Mucosa of descending colon (tissue), 3 donors: ENCODE data around the gene AKIP1. TPM values are rescaled to one million over a fixed set of nuclear protein-coding genes. Genes with fewer than 3 reads are reported as not detected.

Experiments
- ATAC-seq: fragments of 200-7000 bp; cut with Tn5 transposase; one replicate; pipeline ENCODE4 v1.9.1; 2020; ENCODE audit warnings: mild to moderate bottlenecking, moderate library complexity
- DNase-seq, 3 donors: peaks; one replicate each; pipeline ENCODE4 v3.0.0-alpha.2; 2020
- H3K36me3 ChIP-seq: fragments of 200-600 bp; one replicate; pipeline ENCODE4 v1.8.0; 2021; ENCODE audit warnings: low read depth, mild to moderate bottlenecking
- H3K4me1 ChIP-seq: fragments of 200-600 bp; one replicate; pipeline ENCODE4 v1.8.0; 2021; ENCODE audit warnings: low read depth, mild to moderate bottlenecking
- H3K4me3 ChIP-seq: fragments of 200-600 bp; one replicate; pipeline ENCODE4 v1.8.0; 2021; ENCODE audit warnings: mild to moderate bottlenecking
- H3K9me3 ChIP-seq: fragments of 200-600 bp; one replicate; pipeline ENCODE4 v1.8.0; 2021; ENCODE audit warnings: mild to moderate bottlenecking
- CTCF ChIP-seq: fragments of 200-600 bp; IDR thresholded peaks from one replicate; pipeline ENCODE4 v1.8.0; 2022; ENCODE audit warnings: antibody characterized with exemption, mild to moderate bottlenecking
- intact Hi-C, 2 donors: fragments of 100-400 bp; cut with DNase I in 1 of 2; cut with micrococcal nuclease in 1 of 2; formaldehyde crosslinking; loops; one replicate each; pipeline versions ENCODE4 v1.11.0 to v1.11.1; 2022; cut with DNase I, micrococcal nuclease
- long read RNA-seq, 2 donors: library from polyadenylated mRNA; unstranded; transcript quantifications; one replicate each; pipeline ENCODE4 v2.0.0, GENCODE V29; 2019 to 2021
- total RNA-seq, 3 donors: library from RNA; stranded (reverse); fragmentation: NEBNext Ultra II Directional in 2 of 3; extraction: Animal tissue kit (Norgen Biotek cat#: 25700) in 2 of 3; gene quantifications; one replicate each; pipeline versions ENCODE4 v1.2.1 to v1.2.4, GENCODE V29; 2021 to 2023
- donor health status: DM: no; HTN: no; CAD: no; lungs with moderate emphysema.
- donor health status: DM: no; HTN: no; CAD: no.
- donor health status: DM: no; HTN: yes; CAD: no.

Gene AKIP1
- 10 to 100 TPM; 12.6 to 20.1 (median 17.0) TPM for total RNA-seq
- long read RNA-seq, donor 1, transcript AKIP1-201 (5 exons, 1,247 nt): minor isoform, 8 of 33 reads
- long read RNA-seq, donor 1, transcript AKIP1-203 (6 exons, 1,327 nt): major isoform, 13 of 33 reads
- long read RNA-seq, donor 1, transcript AKIP1-204 (4 exons, 1,084 nt): minor isoform, 6 of 33 reads
- long read RNA-seq, donor 1, partial matches to known transcripts: 0 of 33 reads
- long read RNA-seq, donor 1, other reads (novel, unspliced or antisense): 2 of 33 reads
- long read RNA-seq, donor 2, transcript AKIP1-201 (5 exons, 1,247 nt): major isoform, 7 of 19 reads
- long read RNA-seq, donor 2, partial matches to known transcripts: 2 of 19 reads
- long read RNA-seq, donor 2, other reads (novel, unspliced or antisense): 1 of 19 reads

GRCh38 chr11:8911029-8911823, at the start of gene AKIP1:
Gene AKIP1 (plus strand): TSS chr11:8911189. CDS start chr11:8911450, 261 bp downstream.
- TF ChIP-seq CTCF: no peak
- intact Hi-C loops: no loop called here
- DNase-seq: peak; percentile 93 to 96 (median 96)
- ATAC-seq: peak; percentile 98
- Histone ChIP-seq H3K4me1 (no peaks in the 10 kb centered on the region), H3K36me3 (no peaks in the 10 kb centered on the region), H3K4me3 (peak within 1 kb of the TSS; percentile 74), H3K9me3 (no peaks in the 10 kb centered on the region)

- intact Hi-C loops: no loop called here
- DNase-seq: no peak
- Histone ChIP-seq H3K36me3 (no peaks in the 10 kb centered on the region), H3K4me3 (no peak overlapping the region), H3K9me3 (no peaks in the 10 kb centered on the region), H3K4me1 (peaks cover 5% of the 10 kb centered on the region)
- TF ChIP-seq CTCF: no peak
- no peak for ATAC-seq
Measured at GRCh38 chr11:8863838-8864237, 47.2 kb upstream of the AKIP1 start.

GRCh38 chr11:8865304-8865703, 45.7 kb upstream of the AKIP1 start:
- ATAC-seq (no peak), DNase-seq (no peak)
- H3K9me3 ChIP-seq: no peaks in the 10 kb centered on the region
- TF ChIP-seq CTCF: no peak
- no peak overlapping the region for H3K4me3 ChIP-seq
- H3K36me3 ChIP-seq: no peaks in the 10 kb centered on the region
- H3K4me1 ChIP-seq: peaks cover 5% of the 10 kb centered on the region
- intact Hi-C loops: no loop called here

GRCh38 chr11:8867035-8867434, 44.0 kb upstream of the AKIP1 start:
- intact Hi-C loops: no loop called here
- Histone ChIP-seq H3K4me1 (peaks cover 5% of the 10 kb centered on the region), H3K4me3 (no peak overlapping the region), H3K9me3 (no peaks in the 10 kb centered on the region), H3K36me3 (no peaks in the 10 kb centered on the region)
- no peak for TF ChIP-seq CTCF
- ATAC-seq (no peak), DNase-seq (no peak)

GRCh38 chr11:8867931-8868631, 42.9 kb upstream of the AKIP1 start:
- Histone ChIP-seq H3K9me3 (no peaks in the 10 kb centered on the region), H3K36me3 (no peaks in the 10 kb centered on the region), H3K4me1 (peaks cover 5% of the 10 kb centered on the region), H3K4me3 (no peak overlapping the region)
- no peak for DNase-seq
- intact Hi-C loops: no loop called here
- no peak for ATAC-seq
- TF ChIP-seq CTCF: no peak
